Natural killer cell (primary cell): ENCODE measurements around the gene SSRP1. TPM values are rescaled to one million over a fixed set of nuclear protein-coding genes. Genes with fewer than 3 reads are reported as not detected.

ENCODE experiments used
- ATAC-seq, 3 donors: fragments of 150-1000 bp in 2 of 3; fragments of 200-7000 bp in 1 of 3; cut with Tn5 transposase; 1 replicate in 1 of 3; 2 replicates in 2 of 3; pipeline ENCODE4 v1.10.0; 2021; ENCODE audit warnings: mild to moderate bottlenecking in 2 of 3, moderate library complexity in 2 of 3
- DNase-seq, 2 donors: peaks; one replicate each; pipeline versions ENCODE4 v3.0.0 to v3.0.0-alpha.2; 2013 to 2021; ENCODE audit warnings: mixed read lengths in 1 of 2
- H3K27ac ChIP-seq: one replicate; pipeline ENCODE4 v1.5.1; 2013; ENCODE audit warnings: mild to moderate bottlenecking, low read length
- H3K27me3 ChIP-seq: one replicate; pipeline ENCODE4 v1.6.1; 2013; ENCODE audit warnings: low read length; ENCODE audit not compliant: control insufficient read depth, insufficient read depth
- H3K36me3 ChIP-seq: one replicate; pipeline ENCODE4 v1.6.1; 2013; ENCODE audit warnings: low read length; ENCODE audit not compliant: control insufficient read depth, insufficient read depth
- H3K4me1 ChIP-seq: one replicate; pipeline ENCODE4 v1.6.1; 2013; ENCODE audit warnings: low read length; ENCODE audit not compliant: control insufficient read depth, insufficient read depth
- H3K4me3 ChIP-seq: one replicate; pipeline ENCODE4 v1.5.1; 2013; ENCODE audit warnings: low read length
- H3K9me3 ChIP-seq: one replicate; pipeline ENCODE4 v1.6.1; 2013; ENCODE audit warnings: low read length; ENCODE audit not compliant: control insufficient read depth, insufficient read depth
- H3K27ac Mint-ChIP-seq, 2 donors: one replicate each; pipeline ENCODE4 v1.8.0; 2022; ENCODE audit warnings: mild to moderate bottlenecking in 2 of 2, mixed read lengths in 2 of 2, moderate library complexity in 1 of 2
- H3K27me3 Mint-ChIP-seq, 2 donors: one replicate each; pipeline ENCODE4 v1.8.0; 2022; ENCODE audit warnings: low read depth in 2 of 2, mixed read lengths in 2 of 2
- H3K36me3 Mint-ChIP-seq: one replicate; pipeline ENCODE4 v1.8.0; 2022; ENCODE audit warnings: mixed read lengths
- H3K4me1 Mint-ChIP-seq, 2 donors: one replicate each; pipeline ENCODE4 v1.8.0; 2022; ENCODE audit warnings: mixed read lengths in 2 of 2
- H3K4me3 Mint-ChIP-seq: one replicate; pipeline ENCODE4 v1.8.0; 2022; ENCODE audit warnings: mild to moderate bottlenecking, moderate library complexity, mixed read lengths
- H3K9me3 Mint-ChIP-seq, 2 donors: one replicate each; pipeline ENCODE4 v1.8.0; 2022; ENCODE audit warnings: mixed read lengths in 2 of 2
- WGBS: methylation state at CpG from one replicate; pipeline ENCODE4 v1.1.7; 2013; ENCODE audit warnings: missing lambda C conversion rate; ENCODE audit not compliant: insufficient coverage; 5-methylcytosine and 5-hydroxymethylcytosine counted together
- intact Hi-C: fragments of 100-400 bp; cut with micrococcal nuclease; formaldehyde crosslinking; loops from one replicate; pipeline ENCODE4 v1.14.2; 2022
- total RNA-seq, 4 donors: library from RNA; stranded (reverse); fragments of 120-200 nt in 1 of 4; gene quantifications; one replicate each; pipeline versions ENCODE4 v1.2.3 to v1.2.4, GENCODE V29; 2013 to 2022
- TF ChIP-seq, protein P1 (sequence below): fragments of 200-600 bp; IDR thresholded peaks from one replicate; pipeline ENCODE4 v1.8.0; 2022; ENCODE audit warnings: antibody characterized with exemption

The SSRP1 gene
- total RNA-seq, 3 donors from 2014 or later (not counting 1 experiment from before 2014, with no cell fraction given) = 45.5 to 50.0 (median 47.1) TPM

DNA sequence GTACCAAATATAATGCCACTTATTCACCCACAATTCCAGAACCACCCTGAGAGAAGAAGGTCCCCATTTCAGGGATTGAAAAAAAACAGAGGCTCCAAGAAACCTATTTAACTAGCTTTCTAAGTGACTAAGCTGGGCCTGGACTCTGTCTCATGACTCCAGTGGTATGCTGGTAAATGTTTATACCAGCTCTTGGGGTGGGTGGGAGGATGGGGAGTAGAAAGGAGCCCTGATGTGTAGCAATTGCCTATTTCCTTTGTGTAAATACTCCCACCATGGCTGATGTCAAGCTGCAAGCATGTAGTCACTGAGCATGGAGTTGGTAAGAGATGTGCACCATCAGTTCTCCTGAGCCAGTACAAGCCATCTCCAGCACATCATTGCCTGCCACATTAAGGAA, 42.5 kb upstream of the SSRP1 start:
- Histone ChIP-seq H3K4me3 (no peak overlapping the region), H3K9me3 (no peaks in the 10 kb centered on the region), H3K27me3 (no peaks in the 10 kb centered on the region), H3K36me3 (no peaks in the 10 kb centered on the region), H3K4me1 (no peaks in the 10 kb centered on the region), H3K27ac (no peak overlapping the region)
- Mint-ChIP-seq H3K27me3 (peaks cover 12 to 27% of the 10 kb centered on the region in 2 donors), H3K9me3 (no peaks in the 10 kb centered on the region), H3K27ac (no peak overlapping the region), H3K36me3 (no peaks in the 10 kb centered on the region), H3K4me1 (no peaks in the 10 kb centered on the region), H3K4me3 (no peak overlapping the region)
- intact Hi-C loops = no loop called here
- TF ChIP-seq, protein P1, sequence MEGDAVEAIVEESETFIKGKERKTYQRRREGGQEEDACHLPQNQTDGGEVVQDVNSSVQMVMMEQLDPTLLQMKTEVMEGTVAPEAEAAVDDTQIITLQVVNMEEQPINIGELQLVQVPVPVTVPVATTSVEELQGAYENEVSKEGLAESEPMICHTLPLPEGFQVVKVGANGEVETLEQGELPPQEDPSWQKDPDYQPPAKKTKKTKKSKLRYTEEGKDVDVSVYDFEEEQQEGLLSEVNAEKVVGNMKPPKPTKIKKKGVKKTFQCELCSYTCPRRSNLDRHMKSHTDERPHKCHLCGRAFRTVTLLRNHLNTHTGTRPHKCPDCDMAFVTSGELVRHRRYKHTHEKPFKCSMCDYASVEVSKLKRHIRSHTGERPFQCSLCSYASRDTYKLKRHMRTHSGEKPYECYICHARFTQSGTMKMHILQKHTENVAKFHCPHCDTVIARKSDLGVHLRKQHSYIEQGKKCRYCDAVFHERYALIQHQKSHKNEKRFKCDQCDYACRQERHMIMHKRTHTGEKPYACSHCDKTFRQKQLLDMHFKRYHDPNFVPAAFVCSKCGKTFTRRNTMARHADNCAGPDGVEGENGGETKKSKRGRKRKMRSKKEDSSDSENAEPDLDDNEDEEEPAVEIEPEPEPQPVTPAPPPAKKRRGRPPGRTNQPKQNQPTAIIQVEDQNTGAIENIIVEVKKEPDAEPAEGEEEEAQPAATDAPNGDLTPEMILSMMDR = no peak
- DNase-seq = no peak
- ATAC-seq = no peak

DNA sequence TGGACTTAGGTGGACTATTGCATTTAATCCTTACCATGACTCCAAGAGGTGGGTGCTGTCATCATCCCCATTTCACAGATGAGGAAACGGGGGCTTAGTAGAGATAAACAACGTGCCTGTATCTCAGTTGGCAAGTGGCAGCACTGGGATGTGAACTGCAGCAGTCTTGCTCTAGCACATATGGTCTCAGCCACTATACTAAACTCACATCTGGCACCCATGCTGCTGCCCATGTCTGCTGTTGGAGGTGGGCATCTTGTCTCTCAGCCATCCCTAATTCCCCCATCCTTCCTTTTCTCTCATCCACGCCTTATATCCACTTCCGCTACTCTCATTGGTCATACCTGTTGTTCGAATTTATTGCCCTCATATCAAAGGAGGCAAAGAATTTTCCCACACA, 41.4 kb upstream of the SSRP1 start:
- intact Hi-C loops = no loop called here
- no peaks in the 10 kb centered on the region for H3K4me1 Mint-ChIP-seq
- Histone ChIP-seq H3K36me3 (no peaks in the 10 kb centered on the region), H3K9me3 (no peaks in the 10 kb centered on the region), H3K27ac (no peak overlapping the region), H3K4me3 (no peak overlapping the region), H3K4me1 (no peaks in the 10 kb centered on the region), H3K27me3 (no peaks in the 10 kb centered on the region)
- no peaks in the 10 kb centered on the region for H3K9me3 Mint-ChIP-seq
- TF ChIP-seq, protein P1 = no peak
- DNase-seq (no peak), ATAC-seq (no peak)
- WGBS = 78% methylated on average over 5 of the region's 5 CpGs
- H3K36me3 Mint-ChIP-seq = no peaks in the 10 kb centered on the region
- H3K27me3 Mint-ChIP-seq = peaks cover 8 to 20% of the 10 kb centered on the region in 2 donors
- H3K27ac Mint-ChIP-seq = no peak overlapping the region
- no peak overlapping the region for H3K4me3 Mint-ChIP-seq

DNA sequence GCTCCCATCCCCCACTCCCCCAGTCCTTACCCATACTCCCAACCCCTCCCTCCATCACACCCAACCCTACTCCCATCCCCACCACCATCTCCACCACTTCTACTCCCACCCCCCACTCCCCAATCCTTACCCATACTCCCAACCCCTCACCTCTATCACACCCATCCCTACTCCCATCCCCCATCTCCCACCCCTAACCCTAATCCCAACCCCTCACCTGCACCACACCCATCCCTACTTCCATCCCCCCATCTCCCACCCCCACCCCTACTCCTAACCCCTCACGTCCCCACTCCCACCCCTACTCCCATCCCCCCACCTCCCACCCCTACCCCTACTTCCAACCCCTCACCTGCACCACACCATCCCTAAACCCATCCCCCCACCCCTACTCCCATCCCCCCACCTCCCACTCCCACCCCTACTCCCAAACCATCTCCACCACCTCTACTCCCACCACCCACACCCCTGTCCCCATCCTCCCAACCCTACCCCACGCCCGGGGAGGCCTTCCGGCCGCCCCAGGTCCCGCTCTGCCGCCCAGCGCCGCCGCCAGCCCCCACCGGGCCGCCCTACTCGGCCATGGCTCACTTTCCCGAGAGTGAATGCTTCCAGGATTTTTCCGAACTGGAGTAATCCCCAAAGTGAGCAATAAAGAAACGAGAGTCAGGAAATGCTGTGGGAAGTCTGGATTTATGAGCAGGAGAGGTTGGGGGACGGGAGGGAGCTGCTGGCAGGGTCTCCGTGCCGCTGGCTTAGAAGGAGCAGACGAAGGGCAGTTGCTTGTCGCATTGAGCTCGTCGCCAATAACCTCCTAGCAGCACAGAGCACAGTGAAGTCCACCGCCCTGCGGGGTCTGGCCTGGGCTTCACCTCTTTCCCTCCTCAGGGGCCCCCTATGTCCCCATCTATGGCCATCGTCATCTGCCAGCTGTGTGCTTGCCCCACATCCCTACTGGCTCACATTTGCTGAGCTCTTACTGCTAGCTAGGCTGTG, 40.7 kb upstream of the SSRP1 start:
- Mint-ChIP-seq H3K4me1 (no peaks in the 10 kb centered on the region), H3K4me3 (no peak overlapping the region), H3K27me3 (peaks cover 7 to 15% of the 10 kb centered on the region in 2 donors), H3K27ac (no peak overlapping the region), H3K9me3 (no peaks in the 10 kb centered on the region), H3K36me3 (no peaks in the 10 kb centered on the region)
- no peaks in the 10 kb centered on the region for H3K4me1 ChIP-seq
- TF ChIP-seq, protein P1 = no peak
- no peak for ATAC-seq
- DNase-seq = no peak
- no peak overlapping the region for H3K4me3 ChIP-seq
- H3K27ac ChIP-seq = no peak overlapping the region
- H3K36me3 ChIP-seq = no peaks in the 10 kb centered on the region
- intact Hi-C loops = no loop called here
- no peaks in the 10 kb centered on the region for H3K27me3 ChIP-seq
- WGBS = 70% methylated on average over 25 of the region's 26 CpGs
- H3K9me3 ChIP-seq = no peaks in the 10 kb centered on the region
